ENCODE results near the gene RNF144A.

DNA sequence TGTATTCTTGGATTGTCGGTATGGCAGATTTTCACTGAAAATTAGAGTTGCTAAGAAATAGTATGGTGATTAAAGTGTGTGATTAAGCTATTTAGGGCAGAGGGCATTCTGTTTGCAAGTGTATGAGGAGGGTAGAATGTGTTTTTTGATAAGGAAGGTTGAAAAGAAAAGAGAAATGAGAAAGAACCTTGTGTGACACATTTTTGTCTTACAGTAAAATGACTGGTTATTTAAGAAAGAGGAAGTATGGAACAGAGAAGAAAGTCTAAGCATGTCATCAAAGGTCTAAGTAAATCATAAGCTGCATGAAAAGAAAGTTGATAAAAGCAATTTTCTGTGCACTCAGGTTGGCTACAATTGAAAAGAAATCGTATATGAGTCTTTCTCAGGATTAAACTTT is 44.8 kb upstream of the RNF144A start:
- TF ChIP-seq, protein P1, sequence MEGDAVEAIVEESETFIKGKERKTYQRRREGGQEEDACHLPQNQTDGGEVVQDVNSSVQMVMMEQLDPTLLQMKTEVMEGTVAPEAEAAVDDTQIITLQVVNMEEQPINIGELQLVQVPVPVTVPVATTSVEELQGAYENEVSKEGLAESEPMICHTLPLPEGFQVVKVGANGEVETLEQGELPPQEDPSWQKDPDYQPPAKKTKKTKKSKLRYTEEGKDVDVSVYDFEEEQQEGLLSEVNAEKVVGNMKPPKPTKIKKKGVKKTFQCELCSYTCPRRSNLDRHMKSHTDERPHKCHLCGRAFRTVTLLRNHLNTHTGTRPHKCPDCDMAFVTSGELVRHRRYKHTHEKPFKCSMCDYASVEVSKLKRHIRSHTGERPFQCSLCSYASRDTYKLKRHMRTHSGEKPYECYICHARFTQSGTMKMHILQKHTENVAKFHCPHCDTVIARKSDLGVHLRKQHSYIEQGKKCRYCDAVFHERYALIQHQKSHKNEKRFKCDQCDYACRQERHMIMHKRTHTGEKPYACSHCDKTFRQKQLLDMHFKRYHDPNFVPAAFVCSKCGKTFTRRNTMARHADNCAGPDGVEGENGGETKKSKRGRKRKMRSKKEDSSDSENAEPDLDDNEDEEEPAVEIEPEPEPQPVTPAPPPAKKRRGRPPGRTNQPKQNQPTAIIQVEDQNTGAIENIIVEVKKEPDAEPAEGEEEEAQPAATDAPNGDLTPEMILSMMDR (conservative IDR thresholded peaks at IDR 0.05; ENCODE audit: low read depth, low read length), result no peak
- no peak for TF ChIP-seq EZH2 (IDR thresholded peaks at IDR 0.05; ENCODE audit: low read length, unreplicated experiment)
- no peak for TF ChIP-seq EZH2phosphoT487 (IDR thresholded peaks at IDR 0.05; ENCODE audit: borderline replicate concordance, low read length)
